HepG2 (cell line): ENCODE results near the gene TCAF1. TPM values are rescaled to one million over a fixed set of nuclear protein-coding genes. Genes with fewer than 3 reads are reported as not detected.

Experiments used
- ASH2L ChIP-seq: fragments of 300-600, 200-600 bp; sonication (generic); IDR thresholded peaks from 2 replicates; pipeline ENCODE4 v1.7.0; 2017; ENCODE audit warnings: low read depth, mild to moderate bottlenecking, moderate library complexity, mixed read lengths, low read length; ENCODE audit not compliant: insufficient read length
- HNRNPLL ChIP-seq: fragments of 200-400 bp; formaldehyde crosslinking; IDR thresholded peaks from 2 replicates; pipeline ENCODE4 v1.6.1; 2017; ENCODE audit warnings: mild to moderate bottlenecking, low read depth, low read length; ENCODE audit not compliant: poor library complexity, severe bottlenecking
- JDP2 ChIP-seq: sonication (generic); formaldehyde crosslinking; IDR thresholded peaks from 2 replicates; pipeline ENCODE4 v1.8.1; 2022; ENCODE audit warnings: missing genetic modification reagents, borderline replicate concordance
- MIXL1 ChIP-seq: IDR thresholded peaks from 2 replicates; pipeline ENCODE4 v1.6.1; 2016
- NR1H2 ChIP-seq: sonication (generic); formaldehyde crosslinking; IDR thresholded peaks from 2 replicates; pipeline ENCODE4 v1.8.1; 2022; ENCODE audit warnings: low read depth, missing genetic modification reagents, borderline replicate concordance
- RAD21 ChIP-seq: fragments of 450-650 bp; formaldehyde crosslinking; IDR thresholded peaks from 2 replicates; pipeline ENCODE4 v1.5.0; 2020; ENCODE audit warnings: mild to moderate bottlenecking
- RXRA ChIP-seq: sonication (generic); formaldehyde crosslinking; IDR thresholded peaks from 2 replicates; pipeline ENCODE4 v1.5.1; 2020; ENCODE audit warnings: missing genetic modification reagents
- SP140L ChIP-seq: sonication (generic); formaldehyde crosslinking; IDR thresholded peaks from 2 replicates; pipeline ENCODE4 v1.4.0; 2020; ENCODE audit warnings: missing genetic modification reagents, borderline replicate concordance
- SP4 ChIP-seq: sonication (generic); formaldehyde crosslinking; IDR thresholded peaks from 2 replicates; pipeline ENCODE4 v1.8.1; 2023; ENCODE audit warnings: mild to moderate bottlenecking, missing genetic modification reagents
- TCF12 ChIP-seq, 2 experiments: fragments of 450-650 bp in 1 of 2; sonication (generic) in 1 of 2; formaldehyde crosslinking in 1 of 2; IDR thresholded peaks; 2 replicates each; pipeline versions ENCODE4 v1.6.1 to v1.8.0; 2017 to 2022; ENCODE audit warnings: antibody characterized with exemption in 1 of 2, mild to moderate bottlenecking in 1 of 2, missing genetic modification reagents in 1 of 2, moderate library complexity in 1 of 2
- ZFAT ChIP-seq: sonication (generic); formaldehyde crosslinking; conservative IDR thresholded peaks from 2 replicates; pipeline ENCODE4 v1.8.1; 2023; ENCODE audit warnings: missing genetic modification reagents, inconsistent platforms
- ZNF432 ChIP-seq: sonication (generic); formaldehyde crosslinking; IDR thresholded peaks from 2 replicates; pipeline ENCODE4 v1.5.0; 2020; ENCODE audit warnings: missing genetic modification reagents, mild to moderate bottlenecking, borderline replicate concordance
- ZNF44 ChIP-seq: sonication (generic); formaldehyde crosslinking; IDR thresholded peaks from 2 replicates; pipeline ENCODE4 v1.5.1; 2020; ENCODE audit warnings: mild to moderate bottlenecking, missing genetic modification reagents
- ZNF446 ChIP-seq: sonication (generic); formaldehyde crosslinking; IDR thresholded peaks from 2 replicates; pipeline ENCODE4 v1.5.0; 2020; ENCODE audit warnings: mild to moderate bottlenecking, missing genetic modification reagents
- ZNF546 ChIP-seq: sonication (generic); formaldehyde crosslinking; conservative IDR thresholded peaks from 2 replicates; pipeline ENCODE4 v1.8.1; 2023; ENCODE audit warnings: mild to moderate bottlenecking, missing genetic modification reagents
- ZNF580 ChIP-seq: IDR thresholded peaks from 2 replicates; pipeline ENCODE4 v1.6.1; 2016; ENCODE audit warnings: low read depth, borderline replicate concordance
- ZNF670 ChIP-seq: sonication (generic); formaldehyde crosslinking; IDR thresholded peaks from 2 replicates; pipeline ENCODE4 v1.8.0; 2022; ENCODE audit warnings: mild to moderate bottlenecking, missing genetic modification reagents, borderline replicate concordance
- ZNF788 ChIP-seq: sonication (generic); formaldehyde crosslinking; IDR thresholded peaks from 2 replicates; pipeline ENCODE4 v1.5.0; 2020; ENCODE audit warnings: mild to moderate bottlenecking, missing genetic modification reagents, borderline replicate concordance
- ZSCAN21 ChIP-seq: sonication (generic); formaldehyde crosslinking; IDR thresholded peaks from 2 replicates; pipeline ENCODE4 v1.8.0; 2022; ENCODE audit warnings: mild to moderate bottlenecking, missing genetic modification reagents, moderate library complexity, borderline replicate concordance
- ZSCAN29 ChIP-seq: sonication (generic); formaldehyde crosslinking; conservative IDR thresholded peaks from 2 replicates; pipeline ENCODE4 v1.4.0; 2020; ENCODE audit warnings: mild to moderate bottlenecking, missing genetic modification reagents
- ZSCAN5A ChIP-seq: sonication (generic); formaldehyde crosslinking; IDR thresholded peaks from 2 replicates; pipeline ENCODE4 v1.8.0; 2022; ENCODE audit warnings: mild to moderate bottlenecking, missing genetic modification reagents, borderline replicate concordance
- polyA plus RNA-seq, 8 experiments: library from polyadenylated mRNA; depleted of rRNA in 3 of 8; stranded (reverse) in 7 of 8; unstranded in 1 of 8; fragments of >200 nt; fragmentation: Illumina TruSeq in 4 of 8; extraction: Trizol in 4 of 8; gene quantifications; 2 replicates each; pipeline versions ENCODE4 v1.2.1 to v1.2.3, GENCODE V29; 2011 to 2016; ENCODE audit warnings: low read depth in 4 of 8, missing spikeins in 1 of 8, mixed read lengths in 1 of 8; ENCODE audit not compliant: insufficient read depth in 1 of 8
- total RNA-seq, 5 experiments: library from RNA; depleted of rRNA; stranded (reverse); fragments of >200 nt; fragmentation: Illumina TruSeq; extraction: Trizol; gene quantifications; 2 replicates each; pipeline ENCODE4 v1.2.3, GENCODE V29; 2016; ENCODE audit warnings: low read depth in 1 of 5
- TF ChIP-seq, protein P1 (sequence below): sonication (generic); formaldehyde crosslinking; IDR thresholded peaks from 2 replicates; pipeline ENCODE4 v1.8.1; 2023; ENCODE audit warnings: mild to moderate bottlenecking, missing genetic modification reagents
- TF ChIP-seq, protein P2 (sequence below): sonication (generic); formaldehyde crosslinking; IDR thresholded peaks from 2 replicates; pipeline ENCODE4 v1.9.0; 2022; ENCODE audit warnings: low read depth, missing genetic modification reagents
- TF ChIP-seq, protein P3 (sequence below): sonication (generic); formaldehyde crosslinking; IDR thresholded peaks from 2 replicates; pipeline ENCODE4 v1.4.0; 2020; ENCODE audit warnings: low read depth, mild to moderate bottlenecking, missing genetic modification reagents

TCAF1 gene
- total and polyA plus RNA-seq, 2 of the 13 experiments (the other 11 are each of a cell fraction or from before 2014, with no cell fraction given) = 36.2 to 101 TPM

GRCh38 chr7:143892527-143893300 lies 9.3 kb downstream of the TCAF1 start (continued):
- TF ChIP-seq, protein P1, sequence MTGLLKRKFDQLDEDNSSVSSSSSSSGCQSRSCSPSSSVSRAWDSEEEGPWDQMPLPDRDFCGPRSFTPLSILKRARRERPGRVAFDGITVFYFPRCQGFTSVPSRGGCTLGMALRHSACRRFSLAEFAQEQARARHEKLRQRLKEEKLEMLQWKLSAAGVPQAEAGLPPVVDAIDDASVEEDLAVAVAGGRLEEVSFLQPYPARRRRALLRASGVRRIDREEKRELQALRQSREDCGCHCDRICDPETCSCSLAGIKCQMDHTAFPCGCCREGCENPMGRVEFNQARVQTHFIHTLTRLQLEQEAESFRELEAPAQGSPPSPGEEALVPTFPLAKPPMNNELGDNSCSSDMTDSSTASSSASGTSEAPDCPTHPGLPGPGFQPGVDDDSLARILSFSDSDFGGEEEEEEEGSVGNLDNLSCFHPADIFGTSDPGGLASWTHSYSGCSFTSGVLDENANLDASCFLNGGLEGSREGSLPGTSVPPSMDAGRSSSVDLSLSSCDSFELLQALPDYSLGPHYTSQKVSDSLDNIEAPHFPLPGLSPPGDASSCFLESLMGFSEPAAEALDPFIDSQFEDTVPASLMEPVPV (CRISPR knock-in tag) = no peak
- TF ChIP-seq ZNF670 (CRISPR knock-in tag) (no peak), NR1H2 (CRISPR knock-in tag) (no peak), ZSCAN29 (CRISPR knock-in tag) (no peak), ZSCAN5A (CRISPR knock-in tag) (no peak), ASH2L (peak; percentile 31), SP4 (CRISPR knock-in tag) (no peak), ZNF446 (CRISPR knock-in tag) (no peak), ZNF546 (no peak), HNRNPLL (no peak), ZNF432 (CRISPR knock-in tag) (no peak), JDP2 (CRISPR knock-in tag) (no peak), MIXL1 (peak; percentile 48; the same call in 1 of the 2 replicates), RAD21 (peak; percentile 60), TCF12 (IDR thresholded peaks at IDR 0.05) (no peak), TCF12 (CRISPR knock-in tag; IDR thresholded peaks at IDR 0.05) (no peak), ZNF788 (CRISPR knock-in tag) (no peak), RXRA (CRISPR knock-in tag) (no peak), ZSCAN21 (CRISPR knock-in tag) (no peak), SP140L (no peak), ZNF580 (CRISPR knock-in tag) (no peak), ZFAT (no peak), ZNF44 (CRISPR knock-in tag) (no peak)
- TF ChIP-seq, protein P2, sequence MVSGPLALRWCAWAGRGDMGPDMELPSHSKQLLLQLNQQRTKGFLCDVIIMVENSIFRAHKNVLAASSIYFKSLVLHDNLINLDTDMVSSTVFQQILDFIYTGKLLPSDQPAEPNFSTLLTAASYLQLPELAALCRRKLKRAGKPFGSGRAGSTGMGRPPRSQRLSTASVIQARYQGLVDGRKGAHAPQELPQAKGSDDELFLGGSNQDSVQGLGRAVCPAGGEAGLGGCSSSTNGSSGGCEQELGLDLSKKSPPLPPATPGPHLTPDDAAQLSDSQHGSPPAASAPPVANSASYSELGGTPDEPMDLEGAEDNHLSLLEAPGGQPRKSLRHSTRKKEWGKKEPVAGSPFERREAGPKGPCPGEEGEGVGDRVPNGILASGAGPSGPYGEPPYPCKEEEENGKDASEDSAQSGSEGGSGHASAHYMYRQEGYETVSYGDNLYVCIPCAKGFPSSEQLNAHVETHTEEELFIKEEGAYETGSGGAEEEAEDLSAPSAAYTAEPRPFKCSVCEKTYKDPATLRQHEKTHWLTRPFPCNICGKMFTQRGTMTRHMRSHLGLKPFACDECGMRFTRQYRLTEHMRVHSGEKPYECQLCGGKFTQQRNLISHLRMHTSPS (CRISPR knock-in tag) = no peak
- TF ChIP-seq, protein P3, sequence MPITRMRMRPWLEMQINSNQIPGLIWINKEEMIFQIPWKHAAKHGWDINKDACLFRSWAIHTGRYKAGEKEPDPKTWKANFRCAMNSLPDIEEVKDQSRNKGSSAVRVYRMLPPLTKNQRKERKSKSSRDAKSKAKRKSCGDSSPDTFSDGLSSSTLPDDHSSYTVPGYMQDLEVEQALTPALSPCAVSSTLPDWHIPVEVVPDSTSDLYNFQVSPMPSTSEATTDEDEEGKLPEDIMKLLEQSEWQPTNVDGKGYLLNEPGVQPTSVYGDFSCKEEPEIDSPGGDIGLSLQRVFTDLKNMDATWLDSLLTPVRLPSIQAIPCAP (CRISPR knock-in tag) = no peak
